Fibroblast of lung (primary cell): ENCODE measurements around the gene PHF20.

Source experiments
- CTCF ChIP-seq, 2 donors: IDR thresholded peaks in 1 of 2; conservative IDR thresholded peaks in 1 of 2; 1 replicate in 1 of 2; 2 replicates in 1 of 2; pipeline ENCODE4 v1.5.1; 2011 to 2012; ENCODE audit warnings: low read length in 2 of 2, control low read depth in 1 of 2, inconsistent platforms in 1 of 2, low read depth in 1 of 2, mild to moderate bottlenecking in 1 of 2
- EZH2 ChIP-seq: IDR thresholded peaks from 2 replicates; pipeline ENCODE4 v1.5.1; 2012; ENCODE audit warnings: low read length, control low read depth, mild to moderate bottlenecking; ENCODE audit errors: missing control alignments

GRCh38 chr20:35826397-35826998, 54.7 kb downstream of the PHF20 start:
- TF ChIP-seq CTCF (conservative IDR thresholded peaks at IDR 0.05 in 1 of 2, IDR thresholded peaks at IDR 0.05 in 1 of 2; ENCODE audit: low read depth in 1 of 2, low read length in 2 of 2) (no peak), EZH2 (no peak)
